DOHH2 (cell line): Measurements from ENCODE around the gene KDM5B.

Experiments
- H3F3A ChIP-seq: fragments of 200-600 bp; sonication (generic), shearing (Covaris generic); 2 replicates; pipeline ENCODE4 v1.6.0; 2016; ENCODE audit warnings: antibody characterized with exemption, mild to moderate bottlenecking; ENCODE audit not compliant: control insufficient read depth, insufficient read depth
- H3K27ac ChIP-seq: fragments of 200-600 bp; sonication (generic); 2 replicates; pipeline ENCODE4 v1.5.1; 2014; ENCODE audit warnings: low read depth, mild to moderate bottlenecking, low read length, moderate library complexity
- H3K27me3 ChIP-seq: fragments of 200-600 bp; sonication (generic); 2 replicates; pipeline ENCODE4 v1.6.1; 2014; ENCODE audit warnings: mild to moderate bottlenecking, low read length, mixed read lengths; ENCODE audit not compliant: control insufficient read depth
- H3K36me3 ChIP-seq: fragments of 200-600 bp; sonication (generic); 2 replicates; pipeline ENCODE4 v1.6.1; 2014; ENCODE audit warnings: mild to moderate bottlenecking, low read length, moderate library complexity, mixed read lengths; ENCODE audit not compliant: control insufficient read depth
- H3K4me1 ChIP-seq: fragments of 200-600 bp; sonication (generic); 2 replicates; pipeline ENCODE4 v1.6.1; 2014; ENCODE audit warnings: mild to moderate bottlenecking, low read length, mixed read lengths; ENCODE audit not compliant: control insufficient read depth
- H3K4me2 ChIP-seq: fragments of 200-600 bp; sonication (generic); 2 replicates; pipeline ENCODE4 v1.6.0; 2014; ENCODE audit warnings: mild to moderate bottlenecking, low read length, moderate library complexity
- H3K4me3 ChIP-seq: fragments of 200-600 bp; sonication (generic); 2 replicates; pipeline ENCODE4 v1.5.1; 2014; ENCODE audit warnings: mild to moderate bottlenecking, low read length, mixed read lengths
- H3K79me2 ChIP-seq: fragments of 200-600 bp; sonication (generic); 2 replicates; pipeline ENCODE4 v1.6.1; 2014; ENCODE audit warnings: mild to moderate bottlenecking, low read length, mixed read lengths; ENCODE audit not compliant: control insufficient read depth
- H3K9me2 ChIP-seq: fragments of 200-600 bp; sonication (generic); replicated peaks from 2 replicates; pipeline ENCODE4 v1.6.1; 2014; ENCODE audit warnings: mild to moderate bottlenecking, low read length, mixed read lengths; ENCODE audit not compliant: control insufficient read depth
- H3K9me3 ChIP-seq: fragments of 200-600 bp; sonication (generic); 2 replicates; pipeline ENCODE4 v1.6.1; 2014; ENCODE audit warnings: antibody characterized with exemption, low read length, mixed read lengths; ENCODE audit not compliant: control insufficient read depth, insufficient read depth
- H4K20me1 ChIP-seq: fragments of 200-600 bp; sonication (generic); 2 replicates; pipeline ENCODE4 v1.6.0; 2014; ENCODE audit warnings: low read depth, mild to moderate bottlenecking, antibody characterized with exemption, low read length, moderate library complexity; ENCODE audit not compliant: control insufficient read depth, insufficient read depth
- EZH2phosphoT487 ChIP-seq: fragments of 200-600 bp; sonication (generic); IDR thresholded peaks from 2 replicates; pipeline ENCODE4 v1.6.1; 2017; ENCODE audit warnings: borderline replicate concordance, mild to moderate bottlenecking, antibody characterized with exemption, low read length, moderate library complexity, mixed read lengths
- TF ChIP-seq, protein P1 (sequence below): fragments of 200-600 bp; sonication (generic); IDR thresholded peaks from one replicate; pipeline ENCODE4 v1.5.1; 2014; ENCODE audit warnings: antibody characterized with exemption, mild to moderate bottlenecking, low read depth, low read length; ENCODE audit not compliant: poor library complexity, severe bottlenecking

KDM5B gene

DNA sequence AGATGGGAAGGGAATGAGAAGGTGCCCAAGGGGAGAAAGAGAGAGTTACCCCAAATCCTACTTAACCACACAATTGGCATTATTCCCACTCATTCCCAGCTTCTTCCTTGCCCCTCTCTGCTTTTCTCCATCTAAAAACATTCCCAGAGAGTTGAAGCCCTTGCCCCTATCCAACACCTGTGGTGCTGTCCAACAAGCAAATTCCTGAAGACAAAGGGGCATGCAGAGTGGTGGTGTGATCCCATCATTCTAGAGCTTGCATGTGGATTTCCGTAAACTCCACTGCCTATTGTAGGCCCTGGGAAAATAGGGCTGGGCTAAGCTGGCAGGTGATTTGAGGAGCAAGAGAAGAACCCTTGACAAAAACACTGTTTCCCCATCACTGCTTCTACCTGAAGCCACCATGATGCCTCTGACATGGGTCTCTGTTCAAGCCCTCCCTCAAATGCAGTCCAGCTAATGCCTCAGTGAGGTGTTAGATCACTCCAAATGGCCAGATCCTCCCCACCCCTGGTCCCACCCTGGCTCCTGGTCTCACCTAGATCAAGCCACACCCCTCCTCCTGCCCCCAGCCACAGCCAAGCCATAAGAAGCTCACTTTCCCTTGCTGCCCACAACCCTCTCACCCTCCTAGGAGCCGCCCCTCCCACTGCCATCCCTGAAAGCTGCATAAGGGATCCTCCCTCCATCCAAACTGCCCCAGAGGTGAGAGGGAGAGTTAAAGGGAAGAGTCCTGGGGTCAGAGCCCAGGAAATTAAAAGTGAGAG is 127.5 kb downstream of the KDM5B start:
- no peaks in the 10 kb centered on the region; the same call in 1 of the 2 replicates for H3K27me3 ChIP-seq
- H3K36me3 ChIP-seq = no peaks in the 10 kb centered on the region
- H3K27ac ChIP-seq = no peak overlapping the region
- no peaks in the 10 kb centered on the region for H3K9me3 ChIP-seq
- H3K9me2 ChIP-seq = no peaks in the 10 kb centered on the region
- no peak overlapping the region for H3K4me3 ChIP-seq
- no peaks in the 10 kb centered on the region for H4K20me1 ChIP-seq
- H3F3A ChIP-seq = no peaks in the 10 kb centered on the region
- TF ChIP-seq, protein P1, sequence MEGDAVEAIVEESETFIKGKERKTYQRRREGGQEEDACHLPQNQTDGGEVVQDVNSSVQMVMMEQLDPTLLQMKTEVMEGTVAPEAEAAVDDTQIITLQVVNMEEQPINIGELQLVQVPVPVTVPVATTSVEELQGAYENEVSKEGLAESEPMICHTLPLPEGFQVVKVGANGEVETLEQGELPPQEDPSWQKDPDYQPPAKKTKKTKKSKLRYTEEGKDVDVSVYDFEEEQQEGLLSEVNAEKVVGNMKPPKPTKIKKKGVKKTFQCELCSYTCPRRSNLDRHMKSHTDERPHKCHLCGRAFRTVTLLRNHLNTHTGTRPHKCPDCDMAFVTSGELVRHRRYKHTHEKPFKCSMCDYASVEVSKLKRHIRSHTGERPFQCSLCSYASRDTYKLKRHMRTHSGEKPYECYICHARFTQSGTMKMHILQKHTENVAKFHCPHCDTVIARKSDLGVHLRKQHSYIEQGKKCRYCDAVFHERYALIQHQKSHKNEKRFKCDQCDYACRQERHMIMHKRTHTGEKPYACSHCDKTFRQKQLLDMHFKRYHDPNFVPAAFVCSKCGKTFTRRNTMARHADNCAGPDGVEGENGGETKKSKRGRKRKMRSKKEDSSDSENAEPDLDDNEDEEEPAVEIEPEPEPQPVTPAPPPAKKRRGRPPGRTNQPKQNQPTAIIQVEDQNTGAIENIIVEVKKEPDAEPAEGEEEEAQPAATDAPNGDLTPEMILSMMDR = no peak
- no peak for TF ChIP-seq EZH2phosphoT487
- H3K79me2 ChIP-seq = no peaks in the 10 kb centered on the region
- H3K4me1 ChIP-seq = no peaks in the 10 kb centered on the region
- H3K4me2 ChIP-seq = no peak overlapping the region

DNA sequence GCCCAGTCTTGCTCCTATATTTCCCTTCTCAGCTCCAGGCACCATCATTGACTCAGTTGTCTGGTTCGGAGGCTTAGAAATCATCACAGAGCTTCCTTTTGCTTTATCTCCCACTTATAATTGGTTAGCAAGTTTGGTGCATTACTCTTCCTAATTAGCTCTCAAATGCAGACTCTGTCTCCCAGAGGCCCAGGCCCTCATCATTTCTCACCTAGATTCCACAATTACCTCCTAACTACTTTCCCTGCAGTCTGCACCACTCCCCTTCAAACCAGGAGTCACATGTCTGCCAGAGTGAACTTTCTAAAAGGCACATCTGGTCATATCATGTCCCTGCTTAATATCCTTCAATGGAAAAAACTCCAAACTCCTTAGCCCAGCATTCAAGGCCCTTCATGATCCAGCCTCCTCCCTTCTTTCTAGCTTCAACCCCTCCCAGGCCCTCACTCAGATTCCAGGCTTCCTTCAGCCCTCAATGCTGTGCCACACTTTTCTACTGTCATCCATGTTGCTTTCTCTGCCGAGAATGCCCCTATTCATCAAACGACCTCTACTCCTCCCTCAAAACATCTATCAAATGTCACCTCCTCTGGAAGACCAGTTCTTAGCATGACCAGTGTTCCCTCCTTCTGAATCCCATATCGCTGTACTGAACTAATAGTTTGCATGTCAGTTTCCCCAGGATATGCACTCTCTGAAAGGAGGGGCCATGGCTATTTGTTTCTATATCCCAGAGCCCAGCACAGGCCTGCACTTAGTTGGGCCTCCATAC is 128.6 kb downstream of the KDM5B start:
- H3K9me3 ChIP-seq = no peaks in the 10 kb centered on the region
- no peak overlapping the region for H3K4me2 ChIP-seq
- no peaks in the 10 kb centered on the region for H3K79me2 ChIP-seq
- H3K4me3 ChIP-seq = no peak overlapping the region
- H3K27me3 ChIP-seq = no peaks in the 10 kb centered on the region; the same call in 1 of the 2 replicates
- H3F3A ChIP-seq = no peaks in the 10 kb centered on the region
- TF ChIP-seq EZH2phosphoT487 = no peak
- TF ChIP-seq, protein P1 = no peak
- H3K36me3 ChIP-seq = no peaks in the 10 kb centered on the region
- H3K4me1 ChIP-seq = no peaks in the 10 kb centered on the region
- no peaks in the 10 kb centered on the region for H3K9me2 ChIP-seq
- H4K20me1 ChIP-seq = no peaks in the 10 kb centered on the region
- H3K27ac ChIP-seq = no peak overlapping the region

DNA sequence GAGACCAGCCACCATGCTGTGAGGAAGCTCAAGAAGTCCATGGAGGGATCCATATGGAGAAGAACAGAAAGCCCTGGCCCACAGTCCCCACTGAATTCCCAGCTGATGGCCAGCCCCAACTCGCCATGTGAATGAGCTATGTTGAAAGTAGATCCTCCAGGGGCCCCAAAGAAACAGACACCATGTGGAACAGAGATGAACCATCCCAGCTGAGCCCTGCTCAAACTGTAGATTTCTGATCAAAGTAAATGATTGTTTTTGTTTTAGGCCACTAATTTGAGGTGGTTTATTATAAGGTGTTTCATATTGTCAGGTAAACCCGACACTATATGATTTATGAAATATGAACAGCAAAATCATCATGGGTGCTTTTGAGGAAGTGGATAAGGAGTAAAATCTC is 130.8 kb downstream of the KDM5B start:
- TF ChIP-seq, protein P1 = no peak
- TF ChIP-seq EZH2phosphoT487 = no peak
- Histone ChIP-seq H3K79me2 (no peaks in the 10 kb centered on the region), H3K4me2 (no peak overlapping the region), H3K27ac (no peak overlapping the region), H3K4me1 (no peaks in the 10 kb centered on the region), H3K9me3 (no peaks in the 10 kb centered on the region), H3K9me2 (no peaks in the 10 kb centered on the region), H3K4me3 (no peak overlapping the region), H3F3A (no peaks in the 10 kb centered on the region), H4K20me1 (no peaks in the 10 kb centered on the region), H3K27me3 (no peaks in the 10 kb centered on the region; the same call in 1 of the 2 replicates), H3K36me3 (no peaks in the 10 kb centered on the region)
